Amniotic epithelial cell (primary cell): ENCODE data around the gene KCNH6.

Source experiments
- DNase-seq: peaks from one replicate; pipeline ENCODE4 v3.0.0-alpha.2; 2010; ENCODE audit warnings: low read depth

Gene KCNH6

GRCh38 chr17:63533433-63534077 is 10.4 kb downstream of the KCNH6 start:
- DNase-seq: no peak

GRCh38 chr17:63534078-63534570 is 11.0 kb downstream of the KCNH6 start:
- DNase-seq: no peak

GRCh38 chr17:63534816-63535455 is 11.8 kb downstream of the KCNH6 start:
- no peak for DNase-seq

- DNase-seq: no peak
Measured at GRCh38 chr17:63535640-63536039, 12.5 kb downstream of the KCNH6 start.

- DNase-seq: no peak
Measured at GRCh38 chr17:63537001-63537400, 13.8 kb downstream of the KCNH6 start.

GRCh38 chr17:63537991-63538692 is 15.0 kb downstream of the KCNH6 start:
- DNase-seq: no peak

GRCh38 chr17:63538693-63539595 is 15.8 kb downstream of the KCNH6 start:
- no peak for DNase-seq

- DNase-seq: no peak
Measured at GRCh38 chr17:63540590-63540989, 17.4 kb downstream of the KCNH6 start.

GRCh38 chr17:63542218-63542545 is 19.0 kb downstream of the KCNH6 start:
- DNase-seq: no peak

- DNase-seq: no peak
Measured at GRCh38 chr17:63542942-63543821, 20.0 kb downstream of the KCNH6 start.

- no peak for DNase-seq
Measured at GRCh38 chr17:63543822-63544420, 20.8 kb downstream of the KCNH6 start.

- DNase-seq: no peak
Measured at GRCh38 chr17:63544467-63545301, 21.5 kb downstream of the KCNH6 start.

- DNase-seq: no peak
Measured at GRCh38 chr17:63546308-63547082, 23.3 kb downstream of the KCNH6 start.

- no peak for DNase-seq
Measured at GRCh38 chr17:63547083-63547523, 23.9 kb downstream of the KCNH6 start.

GRCh38 chr17:63549289-63549945 is 26.3 kb downstream of the KCNH6 start:
- DNase-seq: no peak

- peak; percentile 100 for DNase-seq
Measured at GRCh38 chr17:63549946-63550816, 27.0 kb downstream of the KCNH6 start, which contains the start of gene DCAF7. TSS of gene DCAF7 (plus strand) at chr17:63550477. CDS start at chr17:63550678, 201 bp downstream.
